HG03060 (cell line): ENCODE measurements around the gene CD59.

Source experiments
- ATAC-seq: cut with Tn5 transposase; IDR thresholded peaks from one replicate; pipeline ENCODE4 v1.9.1; 2021; ENCODE audit warnings: low read depth, moderate number of reproducible peaks; ENCODE audit not compliant: unreplicated experiment

CD59 gene, protein sequence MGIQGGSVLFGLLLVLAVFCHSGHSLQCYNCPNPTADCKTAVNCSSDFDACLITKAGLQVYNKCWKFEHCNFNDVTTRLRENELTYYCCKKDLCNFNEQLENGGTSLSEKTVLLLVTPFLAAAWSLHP

DNA sequence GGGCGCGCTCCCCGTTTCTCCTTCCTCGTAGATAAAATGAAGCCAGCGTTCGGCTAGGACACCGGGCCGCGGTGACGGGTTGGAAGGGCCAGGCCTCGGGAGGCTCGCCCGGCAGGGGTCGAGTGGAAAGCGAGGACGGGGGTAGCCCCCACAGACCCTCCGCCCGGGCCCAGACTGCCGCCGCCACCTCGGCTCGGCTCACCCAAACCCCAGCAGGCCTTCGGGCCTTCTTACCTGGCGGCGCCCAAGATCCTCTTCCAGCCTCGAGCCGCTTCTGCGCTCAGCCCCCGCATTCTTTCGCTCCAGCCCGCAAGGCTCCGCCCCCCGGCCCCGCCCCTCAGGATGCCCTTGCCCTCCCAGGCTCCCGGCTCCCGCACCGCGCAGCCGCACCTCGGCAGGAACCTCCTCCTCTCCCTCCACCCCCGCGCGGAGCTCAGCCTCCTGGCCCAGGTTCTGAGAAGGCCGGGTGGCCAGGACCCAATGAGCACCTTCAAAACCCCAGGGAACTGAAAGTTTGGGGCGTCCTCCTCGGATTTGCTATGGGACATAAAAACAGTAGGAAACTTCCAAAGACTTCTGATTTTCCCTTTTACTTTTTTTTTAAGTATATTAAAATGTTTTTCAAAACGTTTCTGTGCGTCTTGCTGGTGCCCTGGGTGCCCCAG lies at the start of gene CD59:
CD59 (minus strand) TSS at position 276 of the 665 bp plus-strand sequence. CDS start 13,978 bp downstream, outside the sequence.
- ATAC-seq = no peak

DNA sequence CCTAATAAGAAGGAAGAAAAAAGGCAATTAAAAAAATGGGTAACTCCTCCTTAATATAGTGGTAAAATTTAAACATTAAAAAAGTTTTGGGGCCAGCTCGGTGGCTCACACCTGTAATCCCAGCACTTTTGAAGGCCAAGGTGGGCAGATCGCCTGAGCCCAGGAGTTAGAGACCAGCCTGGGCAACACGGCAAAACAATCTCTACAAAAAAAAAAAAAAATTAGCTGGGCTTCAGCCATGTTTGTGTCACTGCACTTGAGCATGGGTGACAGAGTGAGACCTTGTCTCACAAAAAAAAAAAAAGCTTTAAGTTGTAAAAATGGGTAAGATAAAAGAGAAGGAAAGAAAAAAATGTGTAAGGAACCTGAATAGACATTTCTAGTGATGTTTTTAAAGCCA lies 49.4 kb upstream of the CD59 start:
- no peak for ATAC-seq

DNA sequence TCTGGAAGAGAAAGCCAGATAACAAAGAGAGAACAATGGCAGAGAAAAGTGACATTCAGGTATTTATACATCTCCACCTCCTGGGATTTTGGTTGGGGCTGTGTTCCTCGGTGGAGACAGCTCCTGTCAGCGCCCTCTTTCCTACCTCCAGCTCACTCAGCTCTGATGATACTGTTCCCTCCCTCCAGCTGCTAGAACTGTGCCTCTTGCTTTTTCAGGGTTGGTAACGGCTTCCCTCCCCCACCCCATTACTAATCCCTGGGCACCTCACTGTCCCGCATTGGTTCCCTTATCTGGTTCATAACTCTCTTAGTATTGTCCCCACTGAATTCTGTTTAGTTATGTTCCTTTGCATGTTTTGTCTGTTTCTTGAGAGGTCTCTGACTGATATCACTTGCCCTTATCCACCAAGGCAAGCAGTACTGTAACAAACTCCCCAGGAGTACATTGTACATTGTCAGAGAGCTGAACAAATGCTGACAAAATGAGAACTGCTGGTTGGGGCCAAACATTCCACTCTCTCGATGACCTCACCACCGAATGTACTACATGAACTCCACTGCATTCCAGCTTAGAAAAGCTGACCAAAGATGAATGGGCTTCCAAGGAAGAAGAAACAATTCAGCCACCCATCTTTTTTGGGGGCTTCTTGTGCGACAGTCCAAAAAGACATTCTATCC lies 43.8 kb upstream of the CD59 start:
- ATAC-seq = no peak

DNA sequence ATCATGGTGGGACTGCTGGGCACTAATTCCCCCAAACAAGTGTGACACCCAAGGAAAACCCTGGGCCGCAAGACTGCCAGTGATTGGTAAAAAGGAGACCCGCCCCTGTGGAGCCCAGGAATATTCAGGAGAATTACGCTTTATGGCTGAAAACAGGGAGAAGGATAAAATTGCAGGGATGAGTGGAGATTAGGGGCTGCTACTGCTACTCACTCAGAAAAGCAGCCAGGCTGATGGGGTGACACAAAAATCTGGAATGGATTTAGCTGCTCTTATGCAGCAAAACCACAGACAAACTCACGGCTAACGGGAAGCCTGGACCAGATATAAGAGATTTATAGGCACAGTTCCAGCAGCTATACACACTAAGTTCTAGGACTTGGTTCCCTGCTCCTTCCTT lies 42.5 kb upstream of the CD59 start:
- no peak for ATAC-seq

DNA sequence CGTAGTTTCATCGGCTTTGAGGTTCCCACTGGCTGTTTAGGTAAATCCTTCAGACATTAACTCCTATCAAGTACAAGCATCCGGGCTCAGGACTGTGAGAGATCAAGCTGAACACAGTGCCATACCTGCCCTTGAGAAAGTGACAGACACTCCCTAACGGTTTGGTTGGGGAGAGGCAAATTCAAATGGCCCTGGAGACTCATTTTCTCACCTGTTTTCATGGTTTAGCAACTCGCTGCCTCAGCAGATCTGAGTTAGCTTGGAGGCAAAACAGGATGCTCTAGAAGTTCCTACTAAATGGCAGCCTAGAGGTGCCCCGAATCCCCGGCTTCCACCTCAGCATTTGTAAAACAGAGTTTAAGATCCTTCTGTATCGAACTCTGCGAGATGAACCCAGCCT lies 41.7 kb upstream of the CD59 start:
- ATAC-seq = no peak

DNA sequence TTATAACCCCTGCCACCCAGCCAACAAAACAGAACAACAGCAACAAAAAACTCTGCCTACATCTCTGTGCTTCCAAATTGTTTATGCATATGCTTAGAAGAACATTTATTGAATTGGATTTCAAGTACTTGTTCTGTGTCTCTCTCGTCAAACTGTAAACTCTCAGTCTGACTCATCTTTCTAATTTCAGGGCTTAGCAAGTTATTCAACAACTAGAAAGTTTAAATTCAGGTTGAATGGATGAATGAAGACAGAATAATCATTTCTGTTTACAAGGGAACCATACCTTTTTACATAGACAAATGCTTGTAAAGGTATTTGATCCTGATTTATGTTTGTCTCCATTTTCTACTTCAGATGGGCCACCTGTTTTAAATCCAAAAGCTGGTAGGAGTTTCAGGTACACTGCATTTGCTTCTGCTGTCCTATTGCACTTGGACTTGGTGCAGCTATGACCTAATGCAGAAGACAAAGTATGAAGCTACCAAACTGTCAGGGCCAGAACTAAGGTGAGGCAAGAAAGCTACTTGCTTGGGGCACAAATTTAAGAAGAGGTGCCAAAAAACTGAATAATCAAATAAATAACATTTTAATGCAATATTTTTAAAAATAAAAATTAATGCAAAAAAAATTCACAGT lies 39.7 kb upstream of the CD59 start:
- peak; percentile 33 for ATAC-seq

DNA sequence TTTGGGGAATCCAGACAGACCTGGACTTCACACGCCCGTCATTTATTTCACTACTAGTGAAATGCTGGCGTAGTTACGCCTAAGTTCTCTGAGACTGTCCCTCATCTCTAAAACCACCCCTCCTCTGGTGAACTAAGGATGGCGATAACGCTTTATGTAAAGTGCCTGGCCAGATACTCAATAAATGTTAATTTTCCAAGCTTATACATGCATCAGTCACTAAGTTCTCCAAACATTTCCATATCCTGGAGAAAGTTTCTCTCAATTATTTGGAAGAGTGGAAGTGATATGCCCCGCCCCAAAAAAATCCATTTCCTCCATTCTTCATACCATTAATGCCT lies 39.2 kb upstream of the CD59 start:
- ATAC-seq = no peak

DNA sequence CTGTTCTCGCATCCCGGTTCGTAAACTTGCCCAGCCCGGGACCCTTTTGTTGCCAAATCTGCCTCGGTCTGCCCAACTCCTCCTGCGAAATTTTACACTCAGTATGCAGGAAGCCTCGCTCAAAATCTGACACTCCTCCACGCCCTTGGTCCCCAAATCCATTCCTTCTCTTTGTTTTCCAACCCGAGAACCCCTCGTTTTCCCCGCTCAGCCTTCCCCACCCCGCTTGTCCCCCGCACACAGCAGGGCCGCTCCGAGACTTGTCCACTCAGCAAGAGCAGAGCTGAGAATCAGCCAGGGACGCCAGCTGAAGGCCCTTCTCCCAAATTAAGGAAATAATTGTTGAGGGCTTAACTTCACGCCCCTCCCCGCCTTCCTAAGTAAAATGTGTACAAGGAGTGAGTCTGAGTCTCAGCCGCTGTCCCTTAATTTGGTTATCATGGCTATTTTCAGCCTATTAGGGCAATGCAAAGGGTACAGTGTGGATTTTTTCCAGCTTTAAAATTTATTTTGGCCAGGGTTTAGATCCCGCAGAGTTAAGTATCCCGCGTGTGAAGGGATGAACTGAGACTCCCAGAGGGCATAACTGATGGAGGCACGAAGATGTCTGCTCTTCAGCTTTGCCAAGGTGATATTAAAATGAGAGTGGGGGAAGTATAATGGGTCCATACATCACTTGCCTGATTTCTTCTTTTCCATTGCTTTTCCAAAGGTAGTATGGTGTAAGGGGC lies 38.7 kb upstream of the CD59 start:
- ATAC-seq = no peak

DNA sequence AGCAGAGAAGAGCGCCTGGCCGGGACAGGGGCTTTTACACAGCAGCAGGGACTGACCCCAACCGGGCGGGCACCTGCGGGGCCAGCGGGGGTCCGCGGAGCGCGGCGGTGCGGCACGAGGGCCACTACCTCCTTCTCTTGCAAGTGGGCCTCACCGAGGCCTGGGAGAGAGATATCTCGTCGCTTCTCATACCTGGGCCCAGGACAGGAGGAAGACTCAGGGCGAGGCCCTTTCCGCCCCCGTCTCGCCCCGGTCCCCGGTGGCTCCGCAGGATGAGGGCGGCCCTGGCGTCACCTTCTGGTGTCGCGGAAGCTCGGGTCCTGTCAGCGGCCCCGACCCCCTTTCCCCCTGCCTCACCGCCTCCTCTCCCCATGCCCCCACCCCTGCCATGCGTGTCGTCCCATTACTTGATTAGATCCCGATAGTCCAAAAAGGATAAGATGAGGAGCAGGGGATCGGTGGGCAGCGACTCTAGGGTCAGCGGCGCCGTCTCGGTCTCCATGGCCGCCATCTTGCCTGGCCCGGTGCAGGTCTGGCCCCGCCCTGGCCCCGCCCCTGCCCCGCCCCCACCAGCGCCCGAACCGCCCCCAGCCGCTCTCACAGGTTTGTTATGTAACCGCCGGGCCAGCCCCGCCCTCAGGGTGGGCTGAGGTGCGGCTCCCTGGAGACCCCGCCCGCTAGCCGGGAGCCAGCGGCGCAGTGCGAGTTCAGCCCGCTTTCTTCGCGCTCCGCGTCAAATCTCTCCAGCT lies 37.9 kb upstream of the CD59 start, which contains the start of gene FBXO3:
FBXO3 (minus strand) TSS at position 534 of the 749 bp plus-strand sequence; CDS start at position 511, 23 bp downstream.
- ATAC-seq = peak; percentile 43

DNA sequence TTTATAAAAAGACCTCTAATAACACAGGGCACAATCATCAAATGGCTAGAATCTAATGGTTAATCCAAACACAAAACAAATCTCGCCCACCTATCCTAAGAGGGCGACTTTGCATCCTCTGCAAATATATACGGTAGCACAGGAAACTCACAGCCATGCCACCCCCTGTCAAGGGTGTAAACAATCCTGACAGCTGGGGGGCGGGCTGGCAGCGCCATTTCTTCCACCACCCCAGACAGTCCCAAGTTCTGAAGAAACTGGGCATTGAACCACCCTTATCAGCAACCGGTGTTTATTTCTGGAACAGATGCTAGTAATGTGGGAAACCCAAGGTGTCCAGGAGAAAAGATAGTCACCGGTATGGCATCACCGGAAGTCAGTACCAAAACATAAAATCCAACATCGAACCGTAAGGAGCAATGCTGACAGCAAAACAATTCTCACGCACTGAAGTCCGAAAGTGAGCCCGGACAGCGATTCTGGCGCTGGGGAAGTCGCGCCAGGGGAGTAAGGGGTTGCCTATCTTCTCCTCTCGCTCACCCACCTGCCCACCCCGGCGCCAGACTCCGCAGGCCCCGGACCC lies 37.3 kb upstream of the CD59 start:
- no peak for ATAC-seq

DNA sequence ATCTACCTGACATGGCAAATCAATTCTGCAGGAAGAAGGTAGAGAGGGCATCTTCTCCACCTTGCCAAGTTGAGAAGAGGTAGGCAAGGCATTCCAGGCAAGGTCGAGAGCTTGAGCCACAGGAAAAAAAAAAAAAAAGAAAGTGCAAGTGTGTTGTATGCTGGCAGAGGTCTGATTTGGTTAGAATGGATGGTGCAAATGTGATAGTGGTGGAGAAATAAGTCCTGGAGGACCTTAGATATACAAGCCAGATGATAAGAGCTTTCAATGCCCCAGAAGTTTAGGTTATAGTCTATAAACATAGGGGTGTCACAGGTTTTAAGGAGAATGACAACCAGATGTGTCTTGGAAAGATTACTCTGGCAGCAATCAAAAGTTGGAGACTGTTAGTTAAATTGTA lies 36.6 kb upstream of the CD59 start:
- no peak for ATAC-seq

DNA sequence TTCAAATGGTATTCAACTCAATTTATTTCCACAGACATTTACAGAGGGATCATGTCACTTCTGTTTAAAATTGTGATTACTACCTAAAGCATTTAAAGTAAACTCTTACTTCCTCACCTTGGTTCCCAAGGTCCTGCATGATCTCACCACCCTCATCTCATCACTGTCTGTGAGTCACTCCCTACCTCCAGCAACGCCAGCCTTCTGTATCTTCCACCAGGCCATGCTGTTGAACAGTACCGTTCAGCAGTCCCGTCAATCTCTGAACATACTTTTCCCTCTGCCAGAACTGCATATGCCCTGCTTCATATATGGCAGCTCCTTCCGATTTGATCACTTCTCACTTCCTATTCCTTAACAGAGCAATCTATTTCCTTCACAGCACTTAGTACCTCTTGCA lies 36.1 kb upstream of the CD59 start:
- no peak for ATAC-seq

DNA sequence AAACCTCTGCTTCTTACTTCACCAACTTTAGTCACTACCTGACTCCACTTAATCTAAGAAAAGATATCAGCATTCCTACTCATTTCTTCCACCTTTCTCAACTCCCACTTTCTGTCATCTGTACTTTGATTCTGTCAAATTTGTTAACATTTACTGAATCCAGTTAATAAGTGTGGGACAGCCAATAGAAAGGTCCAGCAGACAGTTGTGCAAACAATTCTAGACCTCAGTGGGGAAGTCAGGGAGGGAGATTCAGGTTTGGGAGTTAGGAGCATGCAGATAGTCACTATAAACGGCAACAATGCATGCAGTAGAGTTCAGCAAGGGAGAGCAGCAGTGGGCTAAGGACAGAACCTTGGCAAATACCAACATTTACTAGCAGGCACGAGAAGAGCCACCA lies 34.0 kb upstream of the CD59 start:
- no peak for ATAC-seq

DNA sequence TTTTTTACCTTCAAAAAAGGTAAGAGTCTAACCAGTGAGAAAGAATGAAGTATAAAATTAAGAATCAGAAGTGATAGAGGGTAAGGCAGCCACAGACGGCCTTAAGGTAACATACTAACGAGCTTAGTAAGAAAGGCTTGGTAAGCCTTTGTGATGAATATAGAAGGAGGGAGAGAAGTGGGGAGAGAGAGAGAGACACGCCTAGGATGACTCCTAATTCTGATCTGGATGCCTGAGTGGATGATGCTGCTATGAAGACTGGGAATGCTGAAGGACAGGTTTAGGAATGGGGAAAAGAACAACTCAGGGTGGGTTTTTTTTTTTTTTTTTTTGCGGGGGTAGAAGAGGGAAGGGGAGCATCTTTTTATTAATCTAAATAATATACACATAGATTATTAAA lies 33.3 kb upstream of the CD59 start:
- no peak for ATAC-seq

DNA sequence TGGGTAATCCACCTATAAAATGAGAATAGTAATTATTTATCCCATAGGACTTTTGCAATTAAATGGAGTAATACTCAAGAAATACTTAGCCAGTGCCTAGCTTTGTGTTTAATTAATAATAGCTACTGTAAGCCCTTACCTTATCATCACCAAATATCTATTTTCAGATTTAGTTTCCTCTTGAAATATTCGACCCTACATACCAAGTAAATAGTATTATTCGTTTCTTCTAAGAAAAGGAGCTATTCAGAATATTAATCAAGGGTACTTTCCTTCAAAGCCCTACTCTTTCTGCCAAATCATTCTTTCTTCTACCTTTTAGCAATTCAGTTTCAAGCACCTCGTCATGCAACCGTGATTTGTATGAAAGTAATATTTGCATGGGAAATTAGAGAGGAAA lies 31.4 kb upstream of the CD59 start:
- ATAC-seq = no peak

DNA sequence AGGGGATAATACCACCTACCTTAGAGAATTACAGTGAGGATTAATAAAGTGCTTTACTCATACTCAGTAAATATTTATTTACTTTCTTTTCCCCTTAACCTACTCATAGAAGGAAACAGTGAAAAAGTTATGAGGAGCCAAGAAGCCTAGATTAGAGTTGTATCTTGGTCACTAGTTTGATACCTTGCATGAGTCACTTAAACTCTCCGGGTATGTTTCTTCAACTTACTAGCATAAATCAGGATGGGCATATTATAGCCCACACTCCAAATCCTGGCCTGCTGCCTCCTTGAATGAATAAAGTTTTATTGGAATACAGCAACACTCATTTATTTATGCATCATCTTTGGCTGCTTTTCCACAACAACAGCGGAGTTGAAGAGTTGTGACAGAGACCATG lies 29.9 kb upstream of the CD59 start:
- ATAC-seq = no peak

DNA sequence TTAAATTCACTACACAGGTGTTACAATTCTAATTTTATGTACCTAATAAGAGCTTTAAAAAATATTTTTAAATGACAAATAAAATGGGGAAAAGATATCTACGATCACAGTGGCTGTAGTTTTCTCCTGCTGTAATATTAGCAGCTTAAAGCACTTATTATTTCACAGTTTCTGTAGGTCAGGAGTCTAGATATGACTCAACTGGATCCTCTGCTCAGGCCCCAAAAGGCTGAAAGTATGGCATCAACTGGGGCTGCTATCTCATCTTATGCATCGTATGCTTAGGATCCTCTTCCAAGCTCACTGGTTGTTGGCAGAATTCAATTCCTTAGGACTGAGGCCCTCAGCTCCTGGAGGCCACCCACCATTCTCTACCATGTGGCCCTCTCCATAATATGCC lies 25.2 kb upstream of the CD59 start:
- peak; percentile 71 for ATAC-seq

DNA sequence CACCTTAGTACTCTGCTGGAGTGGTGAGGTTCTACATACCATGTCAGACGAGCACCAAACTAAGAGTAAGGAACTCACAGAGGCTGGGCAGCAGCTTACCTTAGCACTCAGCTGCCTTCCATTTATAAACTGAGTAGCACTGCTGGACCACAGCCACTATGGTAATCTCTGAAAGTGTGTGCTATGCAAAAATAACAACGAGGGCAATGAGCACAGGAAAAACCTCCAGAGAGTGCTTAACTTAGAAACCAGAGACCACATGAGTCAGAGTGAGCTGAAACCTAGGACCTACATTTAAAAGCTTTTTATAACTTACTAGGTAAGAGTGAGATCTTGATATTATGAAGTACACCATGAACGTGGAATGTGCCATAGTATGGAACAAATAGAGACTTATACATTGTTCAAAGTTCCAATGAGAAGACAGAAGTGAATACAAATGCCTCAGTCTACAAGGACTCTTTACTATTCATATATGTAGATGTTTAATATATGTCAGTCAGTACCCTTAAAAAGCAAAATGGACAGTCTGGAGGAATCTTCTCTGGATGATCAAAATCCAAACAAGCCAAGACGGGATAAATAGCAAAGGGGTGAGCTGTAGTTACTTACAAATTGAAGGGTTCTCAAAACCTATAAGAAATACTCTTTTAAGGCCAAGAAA lies 17.2 kb upstream of the CD59 start:
- ATAC-seq = peak; percentile 91

DNA sequence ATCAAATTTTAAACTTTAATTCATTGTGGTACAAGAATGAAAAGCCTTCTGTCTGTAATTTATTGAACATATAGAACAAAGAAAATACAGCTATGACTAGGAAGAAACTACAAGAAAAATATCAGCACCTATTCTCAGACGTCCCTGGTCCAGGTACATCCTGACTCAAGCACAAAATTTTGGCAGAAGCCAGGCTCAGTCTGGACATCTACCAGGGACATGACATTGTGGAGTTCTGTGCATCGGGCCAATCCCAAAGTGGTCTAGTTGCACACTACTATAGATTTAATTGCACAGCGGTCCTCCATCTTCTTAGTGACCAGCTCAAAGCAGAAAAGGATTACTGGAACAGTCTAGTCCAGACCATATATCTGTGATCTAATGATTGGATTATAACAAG lies 15.7 kb upstream of the CD59 start:
- ATAC-seq = no peak
